Activated naive CD8-positive, alpha-beta T cell treated with anti-CD3 and anti-CD28 coated beads, Interleukin-2, amount 10 ng/mL, durations not matched to agents 7 days and 5 days (primary cell): ENCODE data around the gene ABHD17B. TPM values are rescaled to one million over a fixed set of nuclear protein-coding genes. Genes with fewer than 3 reads are reported as not detected.
"Not testable (repeated sequence)": the region's sequence is repeated elsewhere in the genome, so short reads cannot be mapped to it uniquely, and the experiment has no call there.

Source experiments
- ATAC-seq: fragments of 150-1000 bp; cut with Tn5 transposase; one replicate; pipeline ENCODE4 v1.10.0; 2021; ENCODE audit warnings: low read depth, moderate library complexity
- POLR2A ChIA-PET: fragments of 350-600 bp; sonication (Branson Sonifier 250); formaldehyde crosslinking; loops from one replicate; lab custom pipeline; 2021; ENCODE audit warnings: antibody characterized with exemption; lab: Charles Lee
- DNase-seq: peaks from one replicate; pipeline ENCODE4 v3.0.0; 2021
- H3K27ac Mint-ChIP-seq: one replicate; pipeline ENCODE4 v1.8.0; 2022; ENCODE audit warnings: mild to moderate bottlenecking, mixed read lengths
- H3K27me3 Mint-ChIP-seq: one replicate; pipeline ENCODE4 v1.8.0; 2022; ENCODE audit warnings: mild to moderate bottlenecking, moderate library complexity, mixed read lengths
- H3K36me3 Mint-ChIP-seq: one replicate; pipeline ENCODE4 v1.8.0; 2021; ENCODE audit warnings: mild to moderate bottlenecking, mixed read lengths
- H3K4me1 Mint-ChIP-seq: one replicate; pipeline ENCODE4 v1.8.0; 2021; ENCODE audit warnings: mixed read lengths
- H3K4me3 Mint-ChIP-seq: one replicate; pipeline ENCODE4 v1.8.0; 2022; ENCODE audit warnings: mild to moderate bottlenecking, moderate library complexity, mixed read lengths
- H3K9me3 Mint-ChIP-seq: one replicate; pipeline ENCODE4 v1.8.0; 2021; ENCODE audit warnings: mixed read lengths
- total RNA-seq, 2 experiments: library from RNA; stranded (reverse); gene quantifications; one replicate each; pipeline ENCODE4 v1.2.3, GENCODE V29; 2021

Gene ABHD17B
- total RNA-seq, 2 experiments from 2014 or later, result 25.2 to 25.6 TPM

DNA sequence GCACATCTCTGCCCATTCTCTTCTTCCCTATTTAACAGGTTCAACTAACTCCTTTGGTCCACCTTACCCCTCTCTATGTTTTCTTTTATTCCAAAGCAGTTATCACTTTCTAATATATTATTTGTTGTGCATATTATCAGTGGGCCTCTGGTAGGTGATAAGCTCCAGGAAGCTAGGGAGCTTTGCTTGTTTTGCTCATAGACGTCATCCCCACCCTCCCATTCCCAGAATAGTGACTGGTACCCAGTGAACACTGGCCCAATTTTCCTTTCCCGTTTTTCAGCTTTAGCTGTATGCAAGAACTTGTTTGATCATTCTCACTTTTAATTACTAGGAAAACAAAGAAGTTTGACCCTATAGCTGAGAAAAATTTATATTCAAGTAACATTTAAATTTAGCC, 6.9 kb downstream of the ABHD17B start:
- POLR2A ChIA-PET, result no interaction called here
- Mint-ChIP-seq H3K27me3 (no peaks in the 10 kb centered on the region), H3K4me3 (no peak overlapping the region), H3K36me3 (peaks cover 14% of the 10 kb centered on the region), H3K27ac (no peak overlapping the region), H3K4me1 (peaks cover 50% of the 10 kb centered on the region), H3K9me3 (no peaks in the 10 kb centered on the region)
- ATAC-seq (no peak), DNase-seq (no peak)

DNA sequence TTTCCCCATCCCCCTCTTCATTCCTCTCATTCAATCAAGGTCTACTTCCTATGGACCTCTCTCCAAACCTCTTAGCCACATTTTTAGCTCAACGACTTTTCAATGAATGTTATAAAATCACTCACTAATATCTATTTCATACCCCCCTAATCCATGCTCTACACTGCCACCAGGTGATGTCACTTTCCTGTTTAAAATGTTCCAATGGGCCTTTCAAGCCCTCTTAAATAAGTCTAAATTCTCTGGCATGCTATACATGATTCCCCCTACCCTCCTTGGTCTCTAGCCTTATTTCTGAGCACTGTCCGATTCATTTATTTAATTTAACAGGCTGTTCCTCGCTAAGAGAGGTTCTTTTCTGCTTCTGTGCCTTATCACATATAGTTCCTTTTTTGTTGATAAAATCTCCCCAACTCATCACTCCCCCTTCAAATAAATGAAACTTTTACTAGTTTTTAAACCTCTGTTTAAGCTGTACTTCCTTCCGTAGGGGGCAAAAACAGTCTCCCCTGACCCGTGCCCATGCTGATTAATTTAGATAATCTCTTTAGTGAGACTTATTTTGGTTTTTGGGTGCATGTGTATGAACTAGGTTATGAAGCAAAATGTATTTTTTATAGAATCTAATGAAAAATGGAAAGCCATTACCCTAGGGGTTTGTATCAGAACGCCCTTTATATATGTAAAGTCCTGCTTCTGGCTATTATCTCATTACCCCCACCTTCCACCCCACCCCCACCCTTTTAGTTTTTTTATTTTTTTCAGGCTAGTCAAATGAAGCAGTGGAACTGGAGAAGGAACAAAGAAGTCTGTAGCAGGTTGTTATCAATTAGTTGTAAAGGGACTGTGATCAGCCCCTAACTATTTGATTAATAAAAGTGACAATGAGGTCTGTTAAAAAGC, 9.0 kb downstream of the ABHD17B start:
- Mint-ChIP-seq H3K4me3 (peak overlapping the region; percentile 65), H3K9me3 (no peaks in the 10 kb centered on the region), H3K4me1 (peaks cover 50% of the 10 kb centered on the region), H3K27me3 (no peaks in the 10 kb centered on the region), H3K36me3 (peaks cover 19% of the 10 kb centered on the region), H3K27ac (peak overlapping the region; percentile 88)
- DNase-seq (no peak), ATAC-seq (no peak)
- POLR2A ChIA-PET, result interaction anchor here (2.1 kb wide), 1 partner anchor 9 kb away, joined by 7 read pairs; the partner anchor contains the start of genes ABHD17B and C9orf85

DNA sequence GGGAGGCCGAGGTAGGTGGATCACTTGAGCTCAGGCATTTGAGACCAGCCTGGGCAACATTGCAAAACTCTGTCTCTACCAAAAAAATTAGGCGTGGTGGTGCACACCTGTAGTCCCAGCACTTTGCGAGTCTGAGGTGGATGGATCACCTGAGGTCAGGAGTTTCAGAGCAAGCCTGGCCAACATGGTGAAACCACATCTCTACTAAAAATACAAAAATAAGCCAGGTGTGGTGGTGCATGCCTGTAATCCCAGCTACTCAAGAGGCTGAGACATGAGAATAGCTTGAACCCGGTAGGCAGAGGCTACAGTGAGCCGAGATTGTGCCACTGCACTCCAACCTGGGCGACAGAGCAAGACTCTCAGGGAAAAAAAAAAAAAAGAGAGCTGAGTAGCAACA, 12.2 kb downstream of the ABHD17B start:
- ATAC-seq, H3K9me3 Mint-ChIP-seq, H3K27me3 Mint-ChIP-seq, DNase-seq, H3K36me3 Mint-ChIP-seq: not testable (repeated sequence)
- H3K4me3 Mint-ChIP-seq, result peak overlapping the region; percentile 57
- POLR2A ChIA-PET, result interaction anchor here (0.5 to 6.4 kb wide), 4 partner anchors 12 to 218 kb away, joined by 3 to 60 read pairs (median 6); partner anchors contain the start of genes ABHD17B and C9orf85
- H3K4me1 Mint-ChIP-seq, result peaks cover 65% of the 10 kb centered on the region
- H3K27ac Mint-ChIP-seq, result peak overlapping the region; percentile 73

DNA sequence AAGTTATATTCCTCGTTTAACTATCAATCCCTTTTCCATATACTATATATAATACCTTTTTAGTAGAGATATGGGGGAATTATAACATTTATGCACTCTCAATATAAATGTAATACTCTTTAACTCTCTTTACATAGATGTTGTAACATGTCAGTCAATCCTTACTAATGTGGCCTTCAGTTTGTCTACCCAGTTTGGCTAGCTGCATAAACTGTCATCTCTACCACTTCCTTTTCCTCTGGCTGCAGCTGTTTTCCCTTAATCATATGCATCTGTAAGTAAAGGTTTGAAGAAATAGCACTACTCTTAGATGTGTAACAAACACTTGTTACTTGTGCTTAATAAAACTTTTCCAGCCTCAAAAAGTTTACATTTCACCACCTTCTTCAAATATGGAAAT, 13.4 kb downstream of the ABHD17B start:
- POLR2A ChIA-PET, result interaction anchor here (1.0 to 6.4 kb wide), 2 partner anchors 14 to 114 kb away, joined by 4 to 60 read pairs; partner anchors contain the start of genes ABHD17B and C9orf85
- no peaks in the 10 kb centered on the region for H3K9me3 Mint-ChIP-seq
- H3K27ac Mint-ChIP-seq, result peak overlapping the region; percentile 86
- DNase-seq, result no peak
- H3K27me3 Mint-ChIP-seq, result no peaks in the 10 kb centered on the region
- peak overlapping the region; percentile 74 for H3K4me3 Mint-ChIP-seq
- peaks cover 15% of the 10 kb centered on the region for H3K36me3 Mint-ChIP-seq
- peak; percentile 79 for ATAC-seq
- H3K4me1 Mint-ChIP-seq, result peaks cover 72% of the 10 kb centered on the region

DNA sequence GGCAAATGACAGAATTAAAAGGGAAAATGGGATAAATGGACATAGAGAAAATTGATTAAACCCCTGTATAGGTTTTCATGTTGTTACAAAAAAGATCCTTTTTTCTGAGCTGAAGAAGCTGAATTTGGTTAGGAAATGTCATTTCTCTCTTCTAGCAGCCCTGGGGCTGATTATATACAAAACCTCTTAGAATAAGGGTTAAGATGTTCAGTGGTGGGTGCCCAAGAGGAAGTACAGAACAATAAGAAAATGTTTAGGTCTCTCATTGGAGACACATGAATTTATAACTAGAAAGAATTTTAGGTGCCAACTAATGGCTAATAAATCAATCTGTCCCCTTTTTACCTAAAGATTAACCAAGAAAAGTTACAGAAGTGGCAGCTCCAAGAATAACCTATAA, 14.2 kb downstream of the ABHD17B start:
- no peaks in the 10 kb centered on the region for H3K9me3 Mint-ChIP-seq
- peaks cover 15% of the 10 kb centered on the region for H3K36me3 Mint-ChIP-seq
- peak overlapping the region; percentile 94 for H3K27ac Mint-ChIP-seq
- POLR2A ChIA-PET, result interaction anchor here (6.4 kb wide), 1 partner anchor 14 kb away, joined by 60 read pairs; the partner anchor contains the start of genes ABHD17B and C9orf85
- H3K4me3 Mint-ChIP-seq, result peak overlapping the region; percentile 74
- peaks cover 65% of the 10 kb centered on the region for H3K4me1 Mint-ChIP-seq
- no peak for DNase-seq
- ATAC-seq, result no peak
- H3K27me3 Mint-ChIP-seq, result no peaks in the 10 kb centered on the region

DNA sequence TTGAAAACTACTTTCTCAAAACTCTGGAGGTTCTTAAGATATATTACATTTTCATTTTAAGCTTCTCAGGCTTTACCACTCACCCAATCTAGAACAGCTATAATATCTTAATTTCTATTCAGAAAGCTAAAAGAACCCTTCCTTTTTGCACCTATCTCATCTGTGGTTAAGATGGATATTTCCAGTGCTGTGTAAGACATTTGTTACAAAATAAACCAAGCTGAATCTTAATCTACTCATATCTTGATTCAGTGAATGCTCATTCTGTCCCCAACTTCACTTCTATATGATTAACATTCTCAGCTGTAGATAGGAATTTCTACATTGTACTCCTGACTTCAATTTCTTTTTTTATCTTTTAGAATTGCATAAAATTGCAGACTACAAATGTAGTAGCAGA, 15.0 kb downstream of the ABHD17B start:
- ATAC-seq, result no peak
- peak overlapping the region; percentile 47 for H3K4me3 Mint-ChIP-seq

DNA sequence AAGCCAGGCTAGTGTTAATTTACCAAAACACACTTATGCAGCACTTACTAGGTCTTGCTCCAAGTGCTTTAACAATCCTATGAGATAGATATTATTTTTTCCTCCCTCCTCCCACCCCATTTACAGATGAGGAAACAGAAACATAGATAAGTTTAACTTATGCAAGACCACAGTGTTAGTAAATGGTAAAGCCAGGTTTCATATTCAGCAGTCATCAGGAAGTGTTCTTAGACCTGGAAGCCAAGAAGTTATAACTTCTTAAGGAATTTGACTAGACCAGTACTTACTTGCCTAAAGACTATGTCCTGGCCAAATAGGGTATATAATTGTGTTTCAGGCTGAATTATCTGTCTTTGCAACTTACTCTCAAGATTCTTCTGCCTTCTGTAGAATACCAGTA, 15.9 kb downstream of the ABHD17B start:
- Mint-ChIP-seq H3K36me3 (peaks cover 14% of the 10 kb centered on the region), H3K9me3 (no peaks in the 10 kb centered on the region), H3K4me1 (peaks cover 57% of the 10 kb centered on the region), H3K4me3 (peak overlapping the region; percentile 47), H3K27me3 (no peaks in the 10 kb centered on the region), H3K27ac (peak overlapping the region; percentile 94)
- no peak for DNase-seq
- POLR2A ChIA-PET, result interaction anchor here (1.2 to 6.4 kb wide), 3 partner anchors 9 to 112 kb away, joined by 3 to 60 read pairs (median 5); partner anchors contain the start of genes ABHD17B and C9orf85
- peak; percentile 31 for ATAC-seq

More for the DNA sequence above, 15.0 kb downstream of the ABHD17B start:
- peaks cover 60% of the 10 kb centered on the region for H3K4me1 Mint-ChIP-seq
- peaks cover 14% of the 10 kb centered on the region for H3K36me3 Mint-ChIP-seq
- POLR2A ChIA-PET, result interaction anchor here (0.8 to 6.4 kb wide), 3 partner anchors 9 to 100 kb away, joined by 4 to 60 read pairs (median 5); partner anchors contain the start of genes ABHD17B and C9orf85
- peak overlapping the region; percentile 94 for H3K27ac Mint-ChIP-seq
- DNase-seq, result no peak
- no peaks in the 10 kb centered on the region for H3K9me3 Mint-ChIP-seq
- no peaks in the 10 kb centered on the region for H3K27me3 Mint-ChIP-seq

DNA sequence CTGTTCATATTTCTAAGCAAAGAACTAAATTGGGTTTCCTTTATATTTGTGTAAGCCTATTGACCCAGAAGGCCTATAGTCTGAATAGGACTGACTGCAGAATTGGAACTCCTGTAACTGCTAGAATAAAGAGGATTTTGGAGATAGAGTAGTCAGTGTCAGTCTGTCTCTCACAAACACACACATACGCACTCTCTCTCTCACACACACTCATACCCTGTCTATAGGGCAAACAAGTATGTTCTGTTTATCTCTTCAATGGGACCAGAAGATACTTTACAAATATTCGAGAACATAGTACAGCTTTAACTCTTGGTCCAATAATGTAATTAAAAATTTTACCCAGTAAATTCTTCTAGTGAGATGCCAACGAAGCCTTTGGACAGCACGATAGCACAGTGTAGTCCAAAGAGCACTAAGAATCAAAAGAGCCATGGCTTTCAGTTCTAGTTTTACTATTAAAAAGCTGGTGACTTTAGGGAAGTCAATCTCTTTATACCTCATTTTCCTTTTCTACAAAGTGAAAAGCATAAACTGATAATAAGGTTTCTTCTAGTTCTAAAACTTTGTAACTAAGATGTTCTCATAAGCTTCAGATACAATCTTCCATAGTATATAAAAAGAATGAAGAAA, 19.3 kb downstream of the ABHD17B start:
- Mint-ChIP-seq H3K27me3 (no peaks in the 10 kb centered on the region), H3K36me3 (peaks cover 18% of the 10 kb centered on the region), H3K4me3 (no peak overlapping the region), H3K9me3 (no peaks in the 10 kb centered on the region), H3K27ac (no peak overlapping the region), H3K4me1 (peaks cover 43% of the 10 kb centered on the region)
- ATAC-seq (no peak), DNase-seq (no peak)
- POLR2A ChIA-PET, result interaction anchor here (2.9 kb wide), 1 partner anchor 20 kb away, joined by 8 read pairs; the partner anchor contains the start of genes ABHD17B and C9orf85

DNA sequence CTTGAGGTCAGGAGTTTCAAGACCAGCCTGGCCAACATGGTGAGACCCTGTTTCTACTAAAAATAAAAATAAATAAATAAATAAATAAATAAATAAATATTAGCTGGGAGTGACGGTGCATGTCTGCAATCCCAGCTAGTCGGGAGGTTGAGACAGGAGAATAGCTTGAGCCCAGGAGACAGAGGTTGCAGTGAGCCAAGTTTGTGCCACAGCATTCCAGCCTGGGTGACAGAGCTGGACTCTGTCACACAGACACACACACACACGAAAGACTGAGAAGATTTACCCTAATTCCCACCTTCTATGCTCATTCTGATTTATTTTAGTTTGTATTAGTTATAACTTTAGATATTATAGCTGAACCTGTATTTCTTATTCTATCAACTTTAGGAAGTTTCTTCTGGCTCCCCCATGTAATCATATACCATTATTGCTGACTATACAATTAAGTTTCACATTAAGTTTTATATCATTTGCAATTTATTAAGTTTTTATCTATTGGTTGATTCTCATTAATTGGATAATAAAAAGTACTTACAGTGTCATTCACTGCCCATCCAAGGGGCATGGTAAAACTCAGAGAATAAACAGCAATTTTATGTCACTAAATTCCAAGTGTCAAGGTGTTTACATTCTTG, 20.8 kb downstream of the ABHD17B start:
- Mint-ChIP-seq H3K9me3 (no peaks in the 10 kb centered on the region), H3K27ac (no peak overlapping the region), H3K4me3 (no peak overlapping the region), H3K36me3 (peaks cover 23% of the 10 kb centered on the region), H3K27me3 (no peaks in the 10 kb centered on the region), H3K4me1 (peaks cover 38% of the 10 kb centered on the region)
- POLR2A ChIA-PET, result no interaction called here
- ATAC-seq (no peak), DNase-seq (no peak)

DNA sequence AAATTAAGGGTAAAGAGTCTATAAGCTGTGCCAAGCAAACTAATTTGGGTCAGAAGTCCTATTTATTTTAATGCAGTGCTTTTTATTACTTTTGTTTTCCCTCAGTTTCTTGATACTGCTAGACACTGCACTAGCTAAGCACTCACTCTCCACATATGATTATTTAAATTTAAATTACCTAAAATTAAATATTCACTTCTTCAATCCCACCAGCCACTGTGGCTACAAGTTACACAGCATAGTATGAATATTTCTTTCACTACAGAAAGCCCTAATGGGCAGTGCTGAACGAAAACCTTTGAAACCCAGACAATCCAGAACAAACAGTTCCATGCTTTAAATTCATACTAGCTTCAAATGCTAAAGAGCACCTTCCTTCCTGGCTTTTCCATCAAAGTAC, 23.6 kb downstream of the ABHD17B start:
- ATAC-seq, result no peak
- Mint-ChIP-seq H3K4me3 (no peak overlapping the region), H3K36me3 (peaks cover 41% of the 10 kb centered on the region), H3K27ac (no peak overlapping the region), H3K27me3 (no peaks in the 10 kb centered on the region), H3K9me3 (peaks cover 9% of the 10 kb centered on the region), H3K4me1 (peaks cover 26% of the 10 kb centered on the region)
- POLR2A ChIA-PET, result no interaction called here
- no peak for DNase-seq

DNA sequence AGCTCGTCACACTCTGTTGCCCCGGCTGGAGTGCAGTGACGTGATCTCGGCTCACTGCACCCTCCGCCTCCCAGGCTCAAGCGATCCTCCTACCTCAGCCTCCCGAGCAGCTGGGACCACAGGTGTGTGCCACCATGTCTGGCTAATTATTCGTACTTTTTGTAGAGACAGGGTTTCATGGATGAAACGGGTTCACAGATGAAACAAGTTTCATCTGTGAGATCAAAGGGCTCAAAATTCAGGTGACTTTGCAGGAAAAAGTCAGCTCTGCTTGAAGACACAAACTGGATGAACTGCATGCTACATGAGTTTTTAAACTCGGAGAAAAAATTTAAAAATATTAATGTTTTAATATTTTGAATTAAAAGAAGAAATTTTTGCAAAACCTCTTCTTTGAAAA, 24.5 kb downstream of the ABHD17B start:
- POLR2A ChIA-PET, result interaction anchor here (0.7 kb wide), 1 partner anchor 9 kb away, joined by 5 read pairs; no protein-coding TSS in a partner anchor

DNA sequence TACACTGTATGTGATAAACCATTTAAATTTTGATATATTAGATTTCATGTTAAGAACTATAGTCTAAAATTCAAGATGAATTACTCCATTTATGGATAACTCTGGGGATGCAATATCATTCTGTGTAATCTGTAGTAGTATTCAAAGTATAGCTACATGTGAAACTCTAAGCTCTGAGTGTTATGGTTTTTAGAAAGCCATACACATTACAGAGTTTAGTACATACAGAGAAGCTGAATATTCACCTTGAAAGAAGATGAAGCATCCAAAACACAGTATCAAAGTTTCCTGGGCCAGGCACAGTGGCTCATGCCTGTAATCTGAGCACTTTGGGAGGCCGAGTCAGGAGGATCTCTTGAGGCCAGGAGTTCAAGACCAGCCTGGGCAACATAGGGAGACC, 25.0 kb downstream of the ABHD17B start:
- Mint-ChIP-seq H3K36me3 (peaks cover 51% of the 10 kb centered on the region), H3K27ac (no peak overlapping the region)
- no peak for ATAC-seq

More for the DNA sequence above, 24.5 kb downstream of the ABHD17B start:
- H3K27me3 Mint-ChIP-seq, result no peaks in the 10 kb centered on the region
- H3K36me3 Mint-ChIP-seq, result peaks cover 48% of the 10 kb centered on the region
- H3K27ac Mint-ChIP-seq, result peak overlapping the region; percentile 48
- DNase-seq (no peak), ATAC-seq (no peak)
- peaks cover 26% of the 10 kb centered on the region for H3K4me1 Mint-ChIP-seq
- H3K4me3 Mint-ChIP-seq, result no peak overlapping the region
- H3K9me3 Mint-ChIP-seq, result peaks cover 11% of the 10 kb centered on the region

More for the DNA sequence above, 25.0 kb downstream of the ABHD17B start:
- POLR2A ChIA-PET, result interaction anchor here (0.6 to 0.9 kb wide), 4 partner anchors 8 to 25 kb away, joined by 3 to 5 read pairs (median 3); partner anchors contain the start of genes ABHD17B and C9orf85
- no peak overlapping the region for H3K4me3 Mint-ChIP-seq
- peaks cover 14% of the 10 kb centered on the region for H3K9me3 Mint-ChIP-seq
- H3K4me1 Mint-ChIP-seq, result peaks cover 24% of the 10 kb centered on the region
- DNase-seq, result no peak
- H3K27me3 Mint-ChIP-seq, result no peaks in the 10 kb centered on the region
